Upper lobe of left lung (tissue), 6 donors: ENCODE data around the gene CDHR1. TPM values are rescaled to one million over a fixed set of nuclear protein-coding genes. Genes with fewer than 3 reads are reported as not detected.

Source experiments
- ATAC-seq, 2 donors: fragments of 200-7000 bp; cut with Tn5 transposase; one replicate each; pipeline ENCODE4 v1.9.1; 2022; ENCODE audit warnings: mild to moderate bottlenecking in 2 of 2, moderate library complexity in 2 of 2; ENCODE audit not compliant: low FRiP score in 2 of 2
- DNase-seq, 2 donors: peaks; one replicate each; pipeline ENCODE4 v3.0.0-alpha.2; 2019 to 2020
- H3K27ac ChIP-seq, 4 donors: fragments of 200-600 bp; sonication (generic); one replicate each; pipeline ENCODE4 v1.5.1; 2016 to 2019
- H3K27me3 ChIP-seq, 4 donors: fragments of 200-600 bp; sonication (generic); one replicate each; pipeline ENCODE4 v1.5.1; 2017 to 2019
- H3K36me3 ChIP-seq, 4 donors: fragments of 200-600 bp; sonication (generic); one replicate each; pipeline ENCODE4 v1.5.1; 2016 to 2019
- H3K4me1 ChIP-seq, 4 donors: fragments of 200-600 bp; sonication (generic); one replicate each; pipeline ENCODE4 v1.5.1; 2018 to 2019
- H3K4me3 ChIP-seq, 4 donors: fragments of 200-600 bp; sonication (generic); one replicate each; pipeline ENCODE4 v1.5.1; 2017 to 2019; ENCODE audit warnings: mild to moderate bottlenecking in 2 of 4, moderate library complexity in 1 of 4
- H3K9me3 ChIP-seq, 4 donors: fragments of 200-600 bp; sonication (generic); one replicate each; pipeline ENCODE4 v1.5.1; 2018 to 2019
- CTCF ChIP-seq, 6 experiments: fragments of 450-650 bp in 4 of 6; fragments of 200-600 bp in 2 of 6; sonication (generic) in 2 of 6; IDR thresholded peaks; one replicate each; pipeline ENCODE4 v1.5.1; 2016 to 2019; ENCODE audit warnings: antibody characterized with exemption in 6 of 6
- EP300 ChIP-seq, 4 donors: sonication (generic); formaldehyde crosslinking; IDR thresholded peaks; one replicate each; pipeline ENCODE4 v1.5.1; 2017; ENCODE audit warnings: antibody characterized with exemption in 4 of 4, control low read depth in 2 of 4
- POLR2A ChIP-seq, 4 donors: fragments of 450-650 bp; IDR thresholded peaks; one replicate each; pipeline ENCODE4 v1.5.1; 2016 to 2017; ENCODE audit warnings: antibody characterized with exemption in 4 of 4, mild to moderate bottlenecking in 2 of 4
- POLR2AphosphoS5 ChIP-seq, 2 donors: sonication (generic); formaldehyde crosslinking; IDR thresholded peaks; one replicate each; pipeline ENCODE4 v1.5.1; 2017; ENCODE audit warnings: antibody characterized with exemption in 2 of 2
- WGBS, 2 donors: methylation state at CpG; one replicate each; pipeline ENCODE4 v1.1.5; 2017 to 2018; 5-methylcytosine and 5-hydroxymethylcytosine counted together
- total RNA-seq, 6 donors: library from RNA; depleted of rRNA in 4 of 6; stranded (reverse); fragments of >200 nt in 4 of 6; gene quantifications; one replicate each; pipeline versions ENCODE4 v1.1.0 to v1.2.1, GENCODE V29; 2016 to 2021
- donor health status: DM: no; HTN: no; CAD: no; lungs with moderate emphysema.
- donor health status: DM: no; HTN: yes; CAD: no; lungs with severe emphysema.

CDHR1 gene
- total RNA-seq, 6 donors from 2014 or later, result 0.30 to 0.46 (median 0.33) TPM; not detected in 2

DNA sequence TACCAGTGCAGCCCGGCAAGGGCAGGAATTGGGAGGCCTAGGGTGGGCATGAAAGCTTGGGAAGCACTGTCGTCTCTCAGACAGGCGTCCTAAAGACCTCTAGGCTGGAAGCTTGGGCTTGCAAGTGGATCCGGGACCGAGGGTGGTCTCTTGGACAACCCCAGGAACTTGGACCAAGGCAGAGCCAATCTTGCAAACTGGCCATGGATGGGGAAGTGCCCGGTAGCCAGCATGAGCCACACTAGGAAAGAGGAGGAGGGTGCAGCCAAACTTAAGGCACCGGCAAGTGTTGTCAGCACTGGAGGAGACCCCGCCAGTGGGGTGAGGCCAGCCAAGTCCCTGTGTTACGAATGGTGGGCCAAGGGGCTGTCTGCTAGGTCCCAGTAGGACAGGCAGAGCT lies 22.5 kb downstream of the CDHR1 start:
- Histone ChIP-seq H3K4me3 (no peak overlapping the region), H3K36me3 (no peaks in the 10 kb centered on the region), H3K4me1 (no peaks in the 10 kb centered on the region), H3K27ac (no peak overlapping the region), H3K27me3 (no peaks in the 10 kb centered on the region), H3K9me3 (no peaks in the 10 kb centered on the region)
- 87 to 95% methylated on average over 6 to 9 of the region's 9 CpGs for WGBS, 2 donors
- ATAC-seq (no peak), DNase-seq (no peak)
- TF ChIP-seq CTCF (IDR thresholded peaks at IDR 0.05) (no peak), POLR2AphosphoS5 (IDR thresholded peaks at IDR 0.05) (no peak), POLR2A (IDR thresholded peaks at IDR 0.05) (no peak), EP300 (IDR thresholded peaks at IDR 0.05) (no peak)

DNA sequence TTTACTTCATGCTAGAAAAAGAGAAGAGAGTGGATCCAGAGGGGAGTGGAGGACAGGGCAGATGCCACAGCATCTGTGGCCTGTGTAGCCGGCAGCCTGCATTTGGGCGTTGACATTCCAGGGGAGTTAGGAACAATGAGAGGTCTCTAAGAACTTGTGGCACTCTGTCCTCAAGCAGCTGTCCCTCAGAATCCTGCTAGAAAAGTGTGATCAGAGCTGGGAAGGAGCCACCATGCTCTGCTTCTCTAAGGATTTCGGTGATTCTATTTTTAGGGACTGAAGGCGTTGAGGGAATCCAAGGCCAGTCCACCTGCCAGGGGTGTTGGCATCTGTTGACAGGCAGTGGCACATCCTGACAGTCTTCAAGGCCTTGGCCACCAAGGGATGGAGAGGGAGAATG lies 23.4 kb downstream of the CDHR1 start:
- H3K4me1 ChIP-seq, result no peaks in the 10 kb centered on the region
- no peak overlapping the region for H3K27ac ChIP-seq
- ATAC-seq (no peak), DNase-seq (no peak)
- no peak for TF ChIP-seq CTCF (IDR thresholded peaks at IDR 0.05)
- TF ChIP-seq EP300 (IDR thresholded peaks at IDR 0.05), result no peak
- TF ChIP-seq POLR2AphosphoS5 (IDR thresholded peaks at IDR 0.05), result no peak
- H3K4me3 ChIP-seq, result no peak overlapping the region
- H3K9me3 ChIP-seq, result no peaks in the 10 kb centered on the region
- H3K27me3 ChIP-seq, result no peaks in the 10 kb centered on the region
- no peaks in the 10 kb centered on the region for H3K36me3 ChIP-seq
- WGBS, 2 donors, result 87 to 90% methylated on average over 4 of the region's 4 CpGs

DNA sequence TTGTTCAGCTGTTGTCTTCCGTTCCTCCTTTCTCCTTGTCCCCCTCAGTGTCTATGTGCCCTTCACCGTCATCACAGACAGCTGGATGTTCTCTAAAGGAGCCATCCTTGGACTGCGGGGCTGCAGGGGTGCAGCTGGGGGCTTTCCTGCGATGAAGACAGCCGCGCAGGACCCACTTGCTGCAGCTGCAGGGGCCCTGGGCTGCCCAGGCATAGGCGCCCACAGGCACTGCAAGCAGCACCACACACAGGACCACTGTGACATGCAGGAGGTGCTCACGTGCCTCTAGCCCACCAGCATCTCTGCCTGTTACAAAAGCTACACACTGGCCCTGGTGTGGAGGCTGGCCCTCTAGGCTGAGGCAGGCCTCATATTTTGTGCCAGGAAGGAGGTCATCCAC lies 27.6 kb downstream of the CDHR1 start:
- H3K27me3 ChIP-seq, result no peaks in the 10 kb centered on the region
- no peak for TF ChIP-seq CTCF (IDR thresholded peaks at IDR 0.05)
- no peak for TF ChIP-seq POLR2A (IDR thresholded peaks at IDR 0.05)
- no peak for TF ChIP-seq EP300 (IDR thresholded peaks at IDR 0.05)
- TF ChIP-seq POLR2AphosphoS5 (IDR thresholded peaks at IDR 0.05), result no peak
- WGBS, 2 donors, result 82 to 86% methylated on average over 4 to 7 of the region's 8 CpGs
- H3K27ac ChIP-seq, result no peak overlapping the region
- no peak for ATAC-seq
- no peaks in the 10 kb centered on the region for H3K36me3 ChIP-seq
- H3K9me3 ChIP-seq, result no peaks in the 10 kb centered on the region
- no peaks in the 10 kb centered on the region for H3K4me1 ChIP-seq
- DNase-seq, result no peak
- H3K4me3 ChIP-seq, result no peak overlapping the region

DNA sequence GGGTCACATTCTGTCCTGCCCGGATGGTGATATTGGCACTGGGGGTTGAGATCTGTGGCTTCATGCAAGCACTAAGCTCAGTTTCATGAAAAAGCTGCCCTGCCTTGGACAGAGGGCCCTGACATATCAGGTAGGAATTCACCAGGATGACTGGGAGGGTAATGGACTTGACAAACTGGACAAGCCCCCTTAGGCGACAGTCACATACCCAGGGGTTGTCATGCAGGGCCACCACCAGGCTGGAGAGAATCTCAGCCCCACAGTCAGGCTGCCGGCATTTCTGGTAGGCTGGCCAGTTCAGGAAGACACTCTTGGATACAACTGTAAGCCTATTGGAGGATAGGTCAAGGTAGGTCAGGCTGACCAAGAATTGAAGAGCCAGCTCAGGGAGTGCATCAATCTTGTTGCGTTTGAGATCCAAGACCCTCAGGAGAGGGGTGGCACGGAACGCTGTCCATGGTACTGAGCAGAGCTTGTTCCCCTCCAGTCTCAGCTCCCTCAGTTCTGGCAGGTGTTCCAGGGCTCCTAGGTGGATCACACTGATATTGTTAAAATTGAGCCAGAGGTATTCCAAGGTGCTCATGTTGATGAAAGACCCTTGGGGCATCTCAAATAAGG lies 30.2 kb downstream of the CDHR1 start:
- no peak for ATAC-seq
- no peak overlapping the region for H3K27ac ChIP-seq
- H3K4me3 ChIP-seq, result no peak overlapping the region
- TF ChIP-seq EP300 (IDR thresholded peaks at IDR 0.05), result no peak
- no peaks in the 10 kb centered on the region for H3K27me3 ChIP-seq
- H3K36me3 ChIP-seq, result no peaks in the 10 kb centered on the region
- H3K4me1 ChIP-seq, result no peaks in the 10 kb centered on the region
- no peak for DNase-seq
- H3K9me3 ChIP-seq, result no peaks in the 10 kb centered on the region
- 38 to 47% methylated on average over 6 of the region's 6 CpGs for WGBS, 2 donors

- no peak for DNase-seq
Measured at GRCh38 chr10:84225427-84226173, 31.3 kb downstream of the CDHR1 start, which contains the start of gene LRIT2. LRIT2 (minus strand) TSS chr10:84225544; CDS start chr10:84225520, 24 bp downstream.

More at GRCh38 chr10:84225427-84226173, 31.3 kb downstream of the CDHR1 start, which contains the start of gene LRIT2:
- no peak for TF ChIP-seq EP300 (IDR thresholded peaks at IDR 0.05)
- TF ChIP-seq POLR2AphosphoS5 (IDR thresholded peaks at IDR 0.05), result no peak
- no peak for TF ChIP-seq POLR2A (IDR thresholded peaks at IDR 0.05)
- TF ChIP-seq CTCF (IDR thresholded peaks at IDR 0.05), result no peak
- Histone ChIP-seq H3K36me3 (no peaks in the 10 kb centered on the region), H3K27ac (no peak within 1 kb of the TSS), H3K9me3 (no peaks in the 10 kb centered on the region), H3K4me1 (no peaks in the 10 kb centered on the region), H3K4me3 (no peak within 1 kb of the TSS), H3K27me3 (no peaks in the 10 kb centered on the region)
- no peak for ATAC-seq
- WGBS, 2 donors, result 66 to 70% methylated on average over 6 of the region's 6 CpGs
